GM21360 (cell line): ENCODE data around the gene RTN4.

Source experiments
- ATAC-seq: cut with Tn5 transposase; IDR thresholded peaks from one replicate; pipeline ENCODE4 v1.9.1; 2021; ENCODE audit warnings: mild to moderate bottlenecking, moderate library complexity; ENCODE audit not compliant: unreplicated experiment

Gene RTN4

DNA sequence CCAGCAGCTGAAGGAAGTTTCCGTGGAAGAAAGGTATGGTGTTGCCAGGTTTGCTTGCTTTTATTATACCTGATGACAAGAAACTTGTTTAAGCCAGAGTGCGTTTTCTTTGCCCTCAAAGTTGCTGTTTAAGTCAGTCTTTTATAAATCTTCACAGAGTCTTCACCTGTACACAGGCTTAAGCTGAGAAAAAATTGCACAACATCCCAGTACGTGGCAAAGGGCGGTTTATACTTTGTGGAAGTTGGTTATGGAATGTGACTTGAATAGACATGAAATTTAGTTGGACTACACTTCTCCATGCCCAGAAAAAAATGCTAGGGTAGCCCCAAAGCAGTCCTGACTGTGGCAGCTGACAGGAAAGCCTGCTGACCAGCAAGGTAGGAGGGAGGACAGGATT, 121.5 kb downstream of the RTN4 start:
- no peak for ATAC-seq

DNA sequence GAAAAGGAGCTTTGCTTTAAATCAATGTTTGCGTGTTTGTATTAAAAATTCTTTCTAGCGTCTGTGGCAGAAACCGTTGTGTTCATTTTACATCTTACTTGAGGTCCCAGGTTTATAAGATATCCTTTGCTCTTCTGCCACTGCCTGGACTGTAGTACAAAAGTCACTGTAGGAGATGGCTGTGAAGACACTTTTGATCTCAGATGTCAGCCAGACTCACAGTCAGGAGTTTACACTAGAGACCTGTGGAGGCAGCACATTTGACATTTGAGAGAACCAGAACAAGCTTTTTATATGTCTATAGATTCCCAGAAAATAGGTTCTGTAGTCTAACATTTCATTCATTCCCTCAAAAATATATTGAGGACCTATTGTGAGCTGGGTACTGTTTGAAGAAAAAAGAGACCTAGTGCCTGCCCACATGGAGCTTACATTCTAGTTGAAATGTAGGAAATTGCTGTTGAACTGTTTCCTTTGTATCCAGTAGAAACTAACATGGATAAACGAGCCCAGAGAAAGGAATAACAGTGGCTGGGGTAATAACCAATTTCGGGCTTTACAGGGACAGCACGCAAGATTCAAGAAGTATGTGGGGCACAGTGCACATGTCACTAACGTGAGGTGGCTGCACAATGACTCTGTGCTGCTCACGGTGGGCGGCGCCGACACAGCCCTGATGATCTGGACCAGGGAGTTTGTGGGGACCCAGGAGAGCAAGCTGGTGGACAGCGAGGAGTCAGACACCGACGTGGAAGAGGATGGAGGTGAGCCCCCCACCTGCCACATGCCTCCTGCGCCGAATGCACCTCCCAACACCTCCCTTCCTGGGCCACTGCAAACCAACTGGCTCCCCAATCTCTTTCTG, 122.3 kb downstream of the RTN4 start:
- no peak for ATAC-seq

DNA sequence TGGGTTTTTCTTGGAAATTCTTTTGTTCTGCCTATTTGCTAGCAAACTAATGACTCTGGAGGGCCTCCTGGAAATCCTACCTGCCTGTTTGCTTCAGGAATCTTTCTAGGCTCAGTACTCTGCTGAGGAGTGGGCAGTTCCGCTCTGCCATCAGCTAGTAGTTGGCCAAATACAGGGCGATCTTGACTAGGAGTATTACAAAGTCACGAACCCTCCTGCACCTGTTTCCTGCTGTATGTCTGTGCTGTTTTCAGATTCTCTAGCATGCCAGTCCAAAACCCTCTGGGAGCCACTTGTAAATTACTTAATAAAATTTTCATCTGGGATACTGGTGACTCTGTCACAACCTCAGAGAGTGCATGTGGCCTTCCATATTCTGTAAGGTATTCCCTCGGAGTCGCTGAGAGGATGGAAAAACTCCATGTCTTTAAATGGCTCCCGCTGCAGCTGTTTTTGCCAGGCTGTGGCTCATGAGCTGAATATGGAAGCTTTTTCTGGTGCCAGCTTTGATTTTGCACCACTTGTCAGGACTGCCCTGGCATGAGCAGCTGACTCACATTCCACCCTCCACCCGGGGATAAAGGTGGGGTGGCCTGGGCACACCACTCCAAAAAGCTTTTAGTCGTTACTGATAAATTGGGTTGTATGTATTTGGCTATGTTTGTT, 123.0 kb downstream of the RTN4 start:
- no peak for ATAC-seq

DNA sequence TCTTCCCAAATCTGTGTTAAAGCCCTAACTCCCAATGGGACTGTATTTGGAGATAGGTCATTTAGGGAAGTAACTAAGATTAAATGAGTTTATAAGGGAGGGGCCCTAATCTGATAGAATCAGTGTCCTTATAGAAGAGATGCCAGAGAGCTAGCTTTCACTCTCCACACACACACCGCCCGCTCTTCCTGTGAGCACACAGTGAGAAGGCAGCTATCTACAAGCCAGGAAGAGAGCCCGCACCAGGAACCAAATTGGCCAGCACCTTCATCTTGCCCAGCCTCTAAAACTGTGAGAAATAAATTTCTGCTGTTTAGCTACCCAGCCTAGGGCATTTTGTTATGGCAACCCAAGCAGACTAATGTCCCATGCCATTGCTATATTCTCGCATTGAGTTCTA, 125.2 kb downstream of the RTN4 start:
- ATAC-seq, result no peak

DNA sequence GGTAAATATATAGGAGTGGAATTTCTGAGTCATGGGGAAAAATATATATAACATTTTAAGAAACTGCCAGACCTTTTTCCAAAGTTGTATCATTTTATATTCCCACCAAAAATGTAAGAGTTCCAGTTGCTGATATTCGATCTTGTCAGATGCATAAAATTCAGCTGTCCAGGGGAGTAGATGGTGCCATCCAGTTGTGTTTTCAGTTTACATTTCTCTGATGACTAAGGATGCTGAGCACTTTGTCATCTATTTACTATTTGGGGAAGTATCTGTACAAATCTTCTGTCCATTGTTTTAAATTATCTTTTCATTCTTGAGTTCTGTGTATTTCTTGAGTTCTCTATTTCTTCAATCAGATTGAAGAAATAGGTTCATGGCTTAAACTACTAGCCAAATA, 126.1 kb downstream of the RTN4 start:
- ATAC-seq, result no peak
